GM10266 (cell line): Measurements from ENCODE around the gene PHF21B.

Experiments used
- DNase-seq: peaks from one replicate; pipeline ENCODE4 v3.0.0; 2012; ENCODE audit errors: extremely low spot score
- TF ChIP-seq, protein P1 (sequence below): IDR thresholded peaks from 2 replicates; pipeline ENCODE4 v1.5.1; 2012; ENCODE audit warnings: mild to moderate bottlenecking, low read depth; ENCODE audit not compliant: control insufficient read depth, insufficient read depth; ENCODE audit errors: missing control alignments

The PHF21B gene

GRCh38 chr22:44847380-44847779 is 162.4 kb downstream of the PHF21B start:
- TF ChIP-seq, protein P1, sequence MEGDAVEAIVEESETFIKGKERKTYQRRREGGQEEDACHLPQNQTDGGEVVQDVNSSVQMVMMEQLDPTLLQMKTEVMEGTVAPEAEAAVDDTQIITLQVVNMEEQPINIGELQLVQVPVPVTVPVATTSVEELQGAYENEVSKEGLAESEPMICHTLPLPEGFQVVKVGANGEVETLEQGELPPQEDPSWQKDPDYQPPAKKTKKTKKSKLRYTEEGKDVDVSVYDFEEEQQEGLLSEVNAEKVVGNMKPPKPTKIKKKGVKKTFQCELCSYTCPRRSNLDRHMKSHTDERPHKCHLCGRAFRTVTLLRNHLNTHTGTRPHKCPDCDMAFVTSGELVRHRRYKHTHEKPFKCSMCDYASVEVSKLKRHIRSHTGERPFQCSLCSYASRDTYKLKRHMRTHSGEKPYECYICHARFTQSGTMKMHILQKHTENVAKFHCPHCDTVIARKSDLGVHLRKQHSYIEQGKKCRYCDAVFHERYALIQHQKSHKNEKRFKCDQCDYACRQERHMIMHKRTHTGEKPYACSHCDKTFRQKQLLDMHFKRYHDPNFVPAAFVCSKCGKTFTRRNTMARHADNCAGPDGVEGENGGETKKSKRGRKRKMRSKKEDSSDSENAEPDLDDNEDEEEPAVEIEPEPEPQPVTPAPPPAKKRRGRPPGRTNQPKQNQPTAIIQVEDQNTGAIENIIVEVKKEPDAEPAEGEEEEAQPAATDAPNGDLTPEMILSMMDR = no peak
- no peak for DNase-seq

DNA sequence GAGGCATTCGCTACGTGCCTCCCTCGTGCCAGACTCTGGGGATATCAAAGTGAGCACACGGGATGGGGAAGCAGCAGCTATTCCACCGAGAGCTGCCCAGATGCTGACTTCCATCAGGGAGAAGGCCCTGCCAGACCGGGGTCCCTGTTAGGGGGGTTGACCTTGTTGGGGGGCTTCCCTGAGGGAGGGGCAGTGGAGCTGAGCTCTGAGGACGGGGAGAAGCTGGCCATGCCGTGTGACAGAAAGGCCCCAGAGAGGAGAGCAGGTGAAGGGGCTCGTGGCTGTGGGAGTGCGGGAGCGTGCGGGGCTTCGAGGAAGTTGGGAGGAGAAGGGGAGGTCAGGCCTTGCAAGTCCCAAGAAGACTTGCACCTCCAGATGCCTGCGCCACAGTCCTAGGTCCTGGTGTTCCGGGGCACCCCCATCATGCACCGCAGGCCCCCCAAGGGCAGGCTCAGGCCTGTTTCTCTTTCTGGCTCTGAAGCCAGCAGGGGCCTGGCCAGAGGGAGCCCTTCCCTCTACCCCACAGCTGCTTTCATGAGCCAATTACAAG is 163.0 kb downstream of the PHF21B start:
- TF ChIP-seq, protein P1 = no peak
- no peak for DNase-seq

DNA sequence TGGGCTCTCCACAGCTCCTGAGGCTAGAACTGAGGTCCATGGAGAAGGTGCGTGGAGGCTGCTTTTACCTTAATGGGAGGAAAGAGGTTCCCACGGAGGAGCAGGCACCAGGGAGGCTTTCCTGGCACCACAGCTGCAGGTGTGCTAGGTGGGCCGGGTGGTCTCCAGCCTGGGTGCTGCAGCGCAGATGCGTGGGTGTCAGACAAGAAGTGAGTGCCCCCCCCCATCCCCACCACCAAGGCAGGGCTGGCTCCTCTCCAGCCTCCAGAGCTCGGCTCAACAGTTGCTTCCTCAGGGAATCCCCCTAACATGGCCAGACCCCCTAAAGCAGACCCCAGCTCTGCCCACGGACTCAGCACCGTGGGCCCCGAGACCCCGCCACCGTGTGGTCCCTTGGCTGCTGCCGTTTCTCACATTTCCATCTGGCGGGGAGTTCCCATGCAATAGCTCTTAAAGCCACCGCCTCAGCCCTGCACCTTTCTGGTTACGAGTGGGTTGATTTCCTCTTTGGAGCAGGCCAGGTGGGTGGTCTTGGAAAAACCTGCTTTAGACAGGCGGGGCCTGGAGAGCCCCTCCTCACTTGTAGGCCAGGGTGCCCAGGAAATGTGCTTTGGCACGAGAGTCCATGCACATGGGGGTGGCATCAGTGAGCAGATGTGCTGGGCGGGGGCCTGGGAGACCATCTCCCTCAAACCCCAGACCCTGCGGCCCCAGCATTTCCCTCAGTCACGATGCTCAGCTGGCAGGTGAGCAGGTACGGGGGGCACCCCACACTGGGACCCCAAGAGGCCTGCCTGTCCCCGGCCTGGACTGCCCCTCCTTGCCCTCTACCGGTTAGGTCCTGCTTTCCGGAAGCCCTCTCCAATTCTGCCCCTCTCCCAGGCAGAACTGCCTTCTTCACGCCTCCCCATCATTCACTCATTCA is 163.7 kb downstream of the PHF21B start:
- TF ChIP-seq, protein P1 = no peak
- no peak for DNase-seq

DNA sequence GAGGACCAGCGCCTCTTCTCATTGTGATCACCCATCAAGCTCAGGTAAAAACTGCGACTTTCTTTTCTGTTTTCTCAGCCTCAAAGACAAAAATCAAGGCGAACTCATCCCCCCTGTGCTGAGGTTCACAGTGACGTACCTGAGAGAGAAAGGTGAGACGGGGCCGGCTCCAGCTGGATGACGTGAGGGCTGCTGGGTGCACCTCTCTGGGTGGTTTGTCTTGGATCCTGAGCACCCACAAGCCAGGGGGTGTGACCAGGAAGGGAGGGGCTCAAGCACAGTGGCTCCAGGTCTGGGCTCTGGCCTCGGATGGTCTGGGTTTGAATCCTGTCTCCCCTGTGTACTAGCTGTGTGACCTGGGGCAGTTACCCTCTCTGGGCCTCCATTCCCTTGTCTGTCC is 164.6 kb downstream of the PHF21B start:
- DNase-seq = no peak
- TF ChIP-seq, protein P1 = no peak

DNA sequence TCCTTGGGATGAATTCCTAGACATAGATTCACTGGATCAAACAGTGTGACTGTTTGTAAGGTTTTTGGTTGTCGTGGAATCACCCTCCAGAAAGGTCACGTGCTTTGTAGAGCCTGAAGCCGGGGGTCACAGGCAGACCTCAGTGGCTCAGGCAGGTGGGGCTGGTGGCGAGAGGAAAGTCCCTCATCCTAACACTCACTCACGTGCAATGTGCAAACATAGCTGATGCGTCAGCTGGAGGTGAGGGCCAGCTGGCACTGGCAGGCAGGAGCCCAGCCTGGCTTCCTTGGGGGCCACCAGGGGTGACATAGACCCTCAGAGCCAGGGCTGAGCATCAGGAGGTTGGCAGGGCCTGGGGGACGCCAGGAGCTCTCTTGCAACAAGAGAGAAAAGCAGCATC is 167.4 kb downstream of the PHF21B start:
- DNase-seq = no peak
- TF ChIP-seq, protein P1 = no peak

GRCh38 chr22:44840611-44841322 is 169.0 kb downstream of the PHF21B start:
- TF ChIP-seq, protein P1 = no peak
- DNase-seq = no peak
